Stimulated activated CD8-positive, alpha-beta memory T cell treated with anti-CD3 and anti-CD28 coated beads, Interleukin-12 subunit alpha, Interleukin-12 subunit beta, amount 100 ng/mL, for 4 hours (primary cell): Measurements from ENCODE around the gene PNMA8A.
"Not testable (repeated sequence)": the region's sequence is repeated elsewhere in the genome, so short reads cannot be mapped to it uniquely, and the experiment has no call there.

ENCODE experiments used
- DNase-seq: peaks from one replicate; pipeline ENCODE4 v3.0.0-alpha.2; 2020; ENCODE audit warnings: low read depth

Gene PNMA8A

GRCh38 chr19:46463516-46463915, 7.8 kb downstream of the PNMA8A start:
- no peak for DNase-seq

- DNase-seq = no peak
These were observed 9.8 kb downstream of the PNMA8A start for GRCh38 chr19:46461537-46461936.

DNA sequence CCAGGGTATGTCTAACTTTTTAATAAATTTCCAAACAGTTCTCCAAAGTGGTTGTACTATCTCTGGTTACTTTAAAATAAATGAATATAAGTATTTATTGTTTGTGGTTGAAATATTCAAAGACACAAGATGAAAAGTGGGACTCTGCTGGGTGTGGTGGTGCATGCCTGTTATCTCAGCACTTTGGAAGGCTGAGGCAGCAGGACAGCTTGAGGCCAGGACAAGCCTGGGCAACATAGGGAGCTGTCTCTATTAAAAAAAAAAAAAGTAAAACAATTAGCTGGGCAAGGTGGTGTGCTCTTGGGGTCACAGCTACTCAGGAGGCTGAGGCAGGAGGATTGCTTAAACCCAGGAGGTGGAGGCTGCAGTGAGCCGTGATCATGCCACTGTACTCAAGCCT, 10.4 kb downstream of the PNMA8A start:
- DNase-seq = no peak

DNA sequence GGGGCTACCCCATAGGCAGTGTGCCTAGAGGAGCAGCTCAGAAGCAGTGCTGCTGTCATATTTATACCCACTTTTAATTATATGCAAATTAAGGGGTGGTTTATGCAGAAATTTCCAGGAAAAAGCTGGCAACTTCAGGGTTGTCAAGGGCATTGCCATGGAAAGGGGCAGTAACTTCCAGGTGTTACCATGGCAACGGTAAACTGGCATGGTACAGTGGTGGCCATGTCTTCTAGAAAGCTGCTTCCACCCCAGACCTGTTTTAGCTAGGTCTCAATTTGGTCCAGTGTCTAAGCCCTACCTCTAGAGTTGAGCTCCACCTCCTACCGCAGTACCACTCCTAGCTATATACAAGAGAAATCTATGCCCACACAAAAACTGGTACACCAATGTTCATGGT, 11.3 kb downstream of the PNMA8A start:
- no peak for DNase-seq

- no peak for DNase-seq
These were observed 14.4 kb downstream of the PNMA8A start for GRCh38 chr19:46456930-46457329.

DNA sequence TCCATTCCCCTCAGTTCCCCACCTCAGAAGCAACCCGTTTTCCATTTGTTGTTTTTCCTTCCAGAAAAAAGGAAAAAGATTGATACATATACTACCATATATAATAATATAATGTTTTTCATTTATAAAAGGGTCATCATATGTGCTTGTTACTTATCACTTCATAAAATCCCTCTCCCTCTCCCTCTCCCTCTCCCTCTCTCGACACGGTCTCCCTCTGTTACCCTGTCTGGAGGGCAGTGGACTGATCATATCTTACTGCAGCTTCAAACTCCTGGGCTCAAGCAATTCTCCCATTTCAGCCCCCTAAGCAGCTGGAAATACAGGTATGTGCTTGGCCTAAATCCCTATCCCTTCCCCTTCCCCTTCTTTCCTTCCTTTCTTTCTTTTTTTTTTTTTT, 17.1 kb downstream of the PNMA8A start:
- no peak for DNase-seq

- no peak for DNase-seq
These were observed 17.7 kb downstream of the PNMA8A start for GRCh38 chr19:46453661-46454060.

DNA sequence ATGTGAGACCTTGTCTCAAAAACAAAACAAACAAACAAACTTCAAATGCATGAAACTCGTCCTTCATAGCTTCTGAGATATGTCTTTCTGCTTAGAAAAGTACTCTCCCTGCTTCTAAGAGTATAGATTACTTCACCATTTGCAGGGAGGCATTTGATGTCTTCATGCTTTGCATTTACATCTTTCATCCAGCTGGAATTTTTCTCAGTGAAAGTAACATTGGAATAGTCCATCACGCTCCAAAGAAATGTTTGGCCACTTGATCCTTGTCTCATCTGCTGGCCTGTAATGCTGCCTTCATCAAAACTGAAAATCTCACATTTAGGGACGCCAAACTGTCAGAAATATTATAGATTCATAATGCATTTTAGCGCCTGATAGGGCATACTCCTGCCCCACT, 19.2 kb downstream of the PNMA8A start:
- DNase-seq = no peak

DNA sequence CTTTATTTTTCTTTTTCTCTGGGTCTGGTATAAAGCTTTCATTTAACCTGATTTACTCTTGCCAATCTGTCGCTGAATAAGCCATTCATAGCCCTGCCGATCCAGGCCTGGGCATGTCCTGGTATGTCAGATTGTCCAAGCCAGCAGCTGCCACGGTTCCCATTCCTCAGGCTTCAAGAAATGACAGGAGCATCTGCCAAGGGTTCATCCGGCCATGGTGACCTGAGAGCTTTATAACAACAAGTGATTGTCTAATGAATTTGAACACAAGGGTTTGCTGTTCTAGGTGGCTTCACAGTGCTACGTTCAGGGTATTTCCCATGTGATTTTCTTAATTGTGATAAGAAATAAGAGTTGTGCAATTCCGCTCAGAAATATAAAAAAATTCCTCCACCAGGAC, 20.0 kb downstream of the PNMA8A start:
- DNase-seq = no peak

DNA sequence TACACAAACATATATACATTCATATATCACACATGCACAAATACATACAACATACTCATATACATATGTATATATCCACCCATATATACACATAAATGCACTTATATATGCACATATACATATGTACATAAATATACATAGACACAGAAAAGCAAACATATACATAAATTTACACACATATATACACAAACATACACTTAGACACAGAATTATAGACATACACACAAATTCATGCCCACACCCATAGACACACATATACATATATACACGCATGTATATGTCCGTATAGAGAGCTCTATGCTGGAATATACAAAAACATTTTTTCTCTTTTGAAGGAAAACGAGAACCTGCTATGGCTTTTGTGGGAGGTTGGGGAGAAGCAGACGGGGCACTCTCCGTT, 20.6 kb downstream of the PNMA8A start:
- no peak for DNase-seq

- no peak for DNase-seq
These were observed 22.1 kb downstream of the PNMA8A start for GRCh38 chr19:46449228-46449627.

DNA sequence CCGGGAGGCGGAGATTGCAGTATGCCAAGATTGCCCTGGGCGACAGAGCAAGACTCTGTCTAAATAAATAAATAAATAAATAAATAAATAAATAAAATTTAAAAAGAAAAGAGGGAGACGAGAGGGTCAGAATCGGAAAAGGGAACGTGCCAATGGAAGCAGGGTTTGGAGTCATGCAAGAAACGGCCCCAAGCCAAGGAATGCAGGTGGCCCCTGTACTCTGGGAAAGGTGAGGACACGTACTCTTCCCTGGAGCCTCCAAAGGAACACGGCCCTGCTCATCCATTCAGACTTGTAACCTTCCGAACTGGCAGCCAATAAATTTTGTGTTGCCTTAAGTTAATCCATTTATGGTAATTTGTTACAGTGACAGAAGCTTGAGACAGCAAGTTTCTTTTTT, 22.8 kb downstream of the PNMA8A start:
- DNase-seq = no peak

GRCh38 chr19:46447824-46448223, 23.5 kb downstream of the PNMA8A start:
- DNase-seq = no peak

GRCh38 chr19:46447006-46447405, 24.4 kb downstream of the PNMA8A start:
- DNase-seq = no peak

- no peak for DNase-seq
These were observed 25.3 kb downstream of the PNMA8A start for GRCh38 chr19:46446021-46446420.

DNA sequence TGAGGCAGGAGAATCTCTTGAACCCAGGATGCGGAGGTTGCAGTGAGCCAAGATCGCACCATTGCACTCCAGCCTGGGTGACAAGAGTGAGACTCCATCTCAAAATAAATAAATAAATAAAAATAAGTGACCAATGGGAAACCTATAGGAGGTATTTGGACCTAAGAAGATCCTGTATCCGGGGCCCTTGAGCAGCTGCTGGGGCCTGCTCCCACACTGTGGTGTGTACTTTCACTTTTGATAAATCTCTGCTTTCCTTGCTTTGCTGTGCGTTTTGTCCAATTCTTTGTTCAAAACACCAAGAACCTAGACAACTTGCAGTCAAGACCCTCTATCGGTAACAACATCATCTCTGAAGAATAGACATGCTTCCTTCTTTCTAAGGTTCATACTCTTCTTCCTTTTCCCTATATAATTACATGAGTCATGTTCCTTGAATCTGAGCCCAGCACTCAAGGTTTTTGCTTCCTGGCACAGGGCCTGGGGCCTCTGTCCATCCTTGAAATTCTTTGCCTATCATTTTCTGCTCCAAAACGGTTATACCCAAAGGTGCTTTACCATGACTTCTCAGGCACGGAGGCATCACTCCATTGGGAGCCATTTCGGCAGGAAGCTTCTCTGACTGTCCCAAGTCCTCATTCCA, 28.4 kb downstream of the PNMA8A start:
- DNase-seq = no peak

DNA sequence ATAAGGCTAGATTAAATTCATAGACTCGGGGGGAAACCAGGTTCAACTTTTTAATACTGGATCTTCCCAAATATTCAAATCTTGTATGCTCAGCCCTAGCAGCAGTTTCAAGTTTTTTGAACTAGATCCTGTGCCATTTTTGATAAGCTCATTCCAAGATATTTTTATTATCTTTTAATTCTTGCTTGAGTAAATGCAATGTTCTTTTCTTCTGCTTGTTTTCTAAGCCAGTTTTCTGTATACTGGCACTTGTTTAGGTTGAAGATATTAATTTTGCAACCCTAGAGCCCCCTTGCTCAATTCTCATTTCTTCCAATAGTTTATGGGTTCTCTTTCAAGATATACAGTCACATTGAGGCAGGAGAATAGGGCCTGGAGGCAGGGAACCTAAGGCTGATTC, 29.5 kb downstream of the PNMA8A start:
- no peak for DNase-seq

- not testable (repeated sequence) for DNase-seq
These were observed 35.7 kb downstream of the PNMA8A start for GRCh38 chr19:46435689-46436088.

DNA sequence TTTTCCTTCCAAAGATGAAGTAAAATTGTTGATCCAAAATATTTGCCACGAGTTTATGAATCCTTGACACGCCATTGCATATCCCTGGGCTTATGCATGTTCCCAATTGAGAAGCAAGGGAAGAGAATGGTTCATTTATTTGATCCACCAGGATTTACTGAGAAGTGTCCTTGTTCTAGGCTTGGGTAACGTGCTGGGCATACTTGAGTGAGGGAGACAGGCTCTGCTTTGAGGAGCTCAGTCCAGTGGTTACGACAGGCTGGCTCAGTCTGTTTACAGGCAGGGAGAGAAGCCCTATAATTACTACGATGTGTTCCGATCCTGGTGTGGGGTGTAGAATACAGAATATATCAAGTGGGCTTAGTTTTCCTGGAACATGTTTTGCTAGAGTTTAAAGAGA, 36.4 kb downstream of the PNMA8A start:
- no peak for DNase-seq

GRCh38 chr19:46433470-46433869, 37.9 kb downstream of the PNMA8A start:
- DNase-seq = not testable (repeated sequence)

DNA sequence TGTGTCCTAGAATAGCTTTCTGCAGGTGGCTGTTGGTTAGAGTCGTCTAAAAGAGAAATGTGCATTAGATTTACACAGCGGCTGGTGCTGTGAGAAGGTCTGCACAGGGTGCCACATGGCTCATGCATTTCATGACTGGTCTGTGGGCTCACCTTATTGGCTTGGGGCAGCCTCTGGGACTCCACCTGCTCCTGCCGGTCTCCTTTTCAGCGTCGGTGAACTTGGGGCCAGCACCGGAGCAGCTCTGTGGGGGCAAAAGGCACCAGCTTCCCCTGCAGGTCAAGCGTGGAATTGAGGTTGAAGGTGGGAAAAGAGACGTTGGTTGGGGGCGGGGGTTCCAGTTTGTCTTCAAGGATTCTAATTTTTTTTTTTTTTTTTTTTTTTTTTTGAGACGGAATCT, 39.5 kb downstream of the PNMA8A start:
- DNase-seq = no peak

- no peak for DNase-seq
These were observed 41.4 kb downstream of the PNMA8A start for GRCh38 chr19:46429999-46430398.

DNA sequence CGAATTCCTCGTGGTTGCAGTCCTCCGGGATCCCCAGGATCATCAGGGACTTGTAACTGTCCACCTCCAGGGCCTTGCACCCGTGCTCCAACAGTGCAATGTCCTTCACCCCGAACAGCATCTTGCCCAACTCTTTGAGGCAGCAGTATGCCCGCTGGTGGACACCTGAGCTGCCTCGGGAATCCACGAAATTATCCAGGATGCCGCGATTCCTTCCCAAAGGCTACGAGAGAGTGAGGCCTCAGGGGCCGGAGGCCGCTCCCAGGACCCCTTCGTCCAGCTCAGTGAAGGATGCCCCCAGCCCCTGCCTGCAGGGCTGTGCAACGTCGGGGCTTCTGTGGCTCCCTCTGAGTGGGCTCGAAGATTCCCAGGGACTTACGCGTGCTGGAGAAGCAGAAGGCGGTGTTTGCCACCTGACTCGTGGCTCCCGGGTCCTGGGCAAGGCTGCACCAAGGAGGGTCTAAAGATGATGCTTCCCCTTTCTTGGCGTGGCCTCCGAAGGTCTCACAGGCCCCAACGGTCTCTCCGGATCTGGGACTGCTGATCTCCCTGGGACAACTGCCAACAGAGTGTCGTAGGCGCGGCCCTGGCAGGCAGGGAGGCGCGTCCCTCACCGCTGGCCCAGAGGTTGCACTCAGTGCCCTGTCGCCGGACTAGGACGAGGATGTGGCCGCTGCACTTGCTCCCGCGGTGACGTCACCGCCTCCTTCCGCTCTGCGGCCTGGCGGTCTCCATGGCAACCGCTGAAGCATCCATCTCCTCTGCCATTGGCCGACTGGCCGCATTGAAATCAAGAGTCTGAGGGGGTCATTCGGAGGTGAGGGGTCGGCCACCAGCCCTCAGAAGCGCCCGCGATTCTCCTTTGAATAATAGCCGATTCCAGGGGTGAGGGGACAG, 42.9 kb downstream of the PNMA8A start, which contains the start of gene PNMA8C:
Gene PNMA8C (minus strand): TSS at position 698 of the 897 bp plus-strand sequence. CDS start 577 bp downstream, at position 121.
- DNase-seq = peak; percentile 29
